ENCODE measurements around the gene PGA4. TPM values are rescaled to one million over a fixed set of nuclear protein-coding genes. Genes with fewer than 3 reads are reported as not detected.

Gene PGA4
- polyA plus RNA-seq, 2 donors, result 1.0 to 9.5 TPM

DNA sequence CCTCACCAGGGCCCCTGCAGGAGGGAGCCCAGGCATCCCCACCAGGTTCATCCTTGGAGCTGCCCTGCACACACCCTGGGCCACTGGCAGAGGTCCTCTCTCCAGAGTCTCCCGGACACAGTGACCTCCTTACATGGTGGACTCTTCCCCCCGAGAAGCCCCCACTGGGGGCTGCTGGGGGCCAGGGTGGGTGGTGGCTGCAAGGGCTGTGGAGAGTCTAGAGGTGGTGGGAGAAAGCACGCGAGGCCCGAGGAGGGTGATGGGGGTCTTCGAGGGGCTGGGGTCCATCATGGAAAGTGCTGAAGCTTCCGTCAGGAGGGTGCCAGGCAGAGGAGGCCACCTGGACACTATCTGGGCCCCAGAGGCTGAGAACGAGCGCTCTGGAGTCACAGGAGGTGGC, 36.4 kb downstream of the PGA4 start:
- Histone ChIP-seq H3K27ac (ENCODE audit: low read depth in 2 of 2, low read length in 1 of 2) (no peak overlapping the region), H3K36me3 (ENCODE audit: control insufficient read depth in 2 of 2, insufficient read depth in 2 of 2, low read length in 1 of 2) (no peaks in the 10 kb centered on the region), H3K27me3 (ENCODE audit: control insufficient read depth in 1 of 2, insufficient read depth in 2 of 2, low read length in 2 of 2) (no peaks in the 10 kb centered on the region), H3K4me3 (ENCODE audit: low read depth in 1 of 2, low read length in 2 of 2) (no peak overlapping the region), H3K4me1 (ENCODE audit: control insufficient read depth in 2 of 2, insufficient read depth in 2 of 2, low read length in 1 of 2) (no peaks in the 10 kb centered on the region), H3K9me3 (ENCODE audit: control insufficient read depth in 2 of 2, insufficient read depth in 1 of 2, low read depth in 1 of 2, low read length in 1 of 2) (no peaks in the 10 kb centered on the region)
- WGBS, 2 donors, result 85 to 88% methylated on average over 9 of the region's 9 CpGs

DNA sequence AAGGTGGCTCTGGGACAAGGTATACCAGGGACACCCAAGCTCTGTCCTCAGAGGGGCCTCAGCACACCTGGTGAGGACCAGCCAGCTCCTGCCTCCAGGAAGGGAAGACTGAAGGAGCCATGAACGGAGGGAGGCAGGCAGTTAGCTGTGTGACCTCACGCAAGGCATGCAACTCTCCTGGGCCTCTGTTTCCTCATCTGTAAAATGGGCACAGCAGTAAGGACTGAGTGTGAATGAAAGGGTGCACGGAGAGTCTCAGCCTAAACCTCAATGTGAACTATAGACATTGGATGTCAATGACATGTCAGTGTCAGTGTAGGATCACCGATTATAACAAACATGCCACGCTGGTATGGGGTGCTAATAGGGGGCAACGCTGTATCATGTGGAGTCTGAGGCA, 37.2 kb downstream of the PGA4 start:
- no peak overlapping the region for H3K4me3 ChIP-seq (ENCODE audit: low read depth in 1 of 2, low read length in 2 of 2)
- no peaks in the 10 kb centered on the region for H3K9me3 ChIP-seq (ENCODE audit: control insufficient read depth in 2 of 2, insufficient read depth in 1 of 2, low read depth in 1 of 2, low read length in 1 of 2)
- no peaks in the 10 kb centered on the region for H3K36me3 ChIP-seq (ENCODE audit: control insufficient read depth in 2 of 2, insufficient read depth in 2 of 2, low read length in 1 of 2)
- H3K27ac ChIP-seq (ENCODE audit: low read depth in 2 of 2, low read length in 1 of 2), result no peak overlapping the region
- H3K27me3 ChIP-seq (ENCODE audit: control insufficient read depth in 1 of 2, insufficient read depth in 2 of 2, low read length in 2 of 2), result no peaks in the 10 kb centered on the region
- H3K4me1 ChIP-seq (ENCODE audit: control insufficient read depth in 2 of 2, insufficient read depth in 2 of 2, low read length in 1 of 2), result no peaks in the 10 kb centered on the region
- WGBS, 2 donors, result 93 to 97% methylated on average over 6 of the region's 6 CpGs

DNA sequence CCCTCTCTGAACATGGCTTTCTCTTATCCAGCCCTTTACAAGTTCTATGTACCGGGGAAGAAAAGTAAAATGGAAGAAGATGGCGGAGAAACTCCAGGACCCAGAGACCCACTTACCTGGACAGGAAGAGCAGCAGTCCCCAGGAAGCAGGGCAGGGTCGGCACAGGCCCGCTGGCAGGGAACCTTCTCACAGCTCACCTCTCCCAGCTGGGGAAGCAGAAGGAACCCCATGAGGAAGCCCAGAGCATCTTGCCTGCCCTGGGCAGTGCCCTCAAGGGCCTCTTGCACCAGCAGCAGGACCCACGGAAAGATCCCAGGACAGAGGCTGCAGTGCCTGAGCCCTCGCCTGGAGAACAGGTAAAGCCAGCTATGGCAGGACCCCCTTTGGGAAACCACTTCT, 42.2 kb downstream of the PGA4 start:
- H3K4me1 ChIP-seq (ENCODE audit: control insufficient read depth in 2 of 2, insufficient read depth in 2 of 2, low read length in 1 of 2), result no peaks in the 10 kb centered on the region
- no peak overlapping the region for H3K4me3 ChIP-seq (ENCODE audit: low read depth in 1 of 2, low read length in 2 of 2)
- WGBS, 2 donors, result 92 to 93% methylated on average over 6 of the region's 6 CpGs
- no peaks in the 10 kb centered on the region for H3K27me3 ChIP-seq (ENCODE audit: control insufficient read depth in 1 of 2, insufficient read depth in 2 of 2, low read length in 2 of 2)
- H3K27ac ChIP-seq (ENCODE audit: low read depth in 2 of 2, low read length in 1 of 2), result no peak overlapping the region
- no peaks in the 10 kb centered on the region for H3K36me3 ChIP-seq (ENCODE audit: control insufficient read depth in 2 of 2, insufficient read depth in 2 of 2, low read length in 1 of 2)
- H3K9me3 ChIP-seq (ENCODE audit: control insufficient read depth in 2 of 2, insufficient read depth in 1 of 2, low read depth in 1 of 2, low read length in 1 of 2), result no peaks in the 10 kb centered on the region

DNA sequence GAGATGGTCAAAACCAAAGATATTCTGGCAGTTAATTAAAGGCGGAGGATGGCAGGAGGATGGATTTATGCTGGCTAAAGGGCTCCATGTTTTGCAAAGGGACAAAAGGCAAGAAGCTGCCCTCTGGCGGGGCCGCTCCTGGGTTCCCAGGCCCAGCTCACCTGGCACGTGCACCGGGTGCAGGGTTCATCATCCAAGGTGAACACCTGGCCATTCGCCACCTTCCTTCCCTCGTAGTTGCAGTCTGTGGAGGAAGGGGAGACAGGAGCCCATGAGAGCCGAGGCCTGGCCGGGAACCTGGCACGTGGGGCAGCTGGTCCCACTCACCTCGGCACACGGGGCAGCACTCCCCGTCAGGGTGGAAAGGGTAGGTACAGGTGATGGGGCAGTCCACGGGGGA, 42.6 kb downstream of the PGA4 start:
- 81 to 92% methylated on average over 14 of the region's 14 CpGs for WGBS, 2 donors
- no peaks in the 10 kb centered on the region for H3K27me3 ChIP-seq (ENCODE audit: control insufficient read depth in 1 of 2, insufficient read depth in 2 of 2, low read length in 2 of 2)
- H3K4me1 ChIP-seq (ENCODE audit: control insufficient read depth in 2 of 2, insufficient read depth in 2 of 2, low read length in 1 of 2), result no peaks in the 10 kb centered on the region
- H3K4me3 ChIP-seq (ENCODE audit: low read depth in 1 of 2, low read length in 2 of 2), result no peak overlapping the region
- no peaks in the 10 kb centered on the region for H3K9me3 ChIP-seq (ENCODE audit: control insufficient read depth in 2 of 2, insufficient read depth in 1 of 2, low read depth in 1 of 2, low read length in 1 of 2)
- no peak overlapping the region for H3K27ac ChIP-seq (ENCODE audit: low read depth in 2 of 2, low read length in 1 of 2)
- no peaks in the 10 kb centered on the region for H3K36me3 ChIP-seq (ENCODE audit: control insufficient read depth in 2 of 2, insufficient read depth in 2 of 2, low read length in 1 of 2)

DNA sequence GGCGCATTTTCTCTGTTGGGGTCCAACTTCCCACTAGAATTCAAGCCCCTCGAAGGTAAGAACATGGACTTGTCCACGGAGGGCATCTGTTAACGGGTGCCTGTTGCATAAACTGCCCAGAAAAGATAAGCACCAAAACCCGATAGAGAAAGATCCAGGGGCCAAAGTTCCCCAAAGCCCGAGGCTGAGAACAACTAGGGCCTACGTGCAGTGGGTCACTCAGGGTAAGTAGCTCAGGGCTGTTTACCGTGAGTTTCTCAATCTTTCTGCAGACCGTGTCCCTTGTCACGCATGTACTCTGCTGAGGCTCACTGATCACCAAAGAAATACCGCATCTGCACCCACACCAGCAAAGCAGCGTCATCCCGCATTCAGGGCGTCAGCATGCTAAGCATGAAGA, 43.2 kb downstream of the PGA4 start:
- 77 to 95% methylated on average over 14 of the region's 14 CpGs for WGBS, 2 donors
- no peaks in the 10 kb centered on the region for H3K9me3 ChIP-seq (ENCODE audit: control insufficient read depth in 2 of 2, insufficient read depth in 1 of 2, low read depth in 1 of 2, low read length in 1 of 2)

DNA sequence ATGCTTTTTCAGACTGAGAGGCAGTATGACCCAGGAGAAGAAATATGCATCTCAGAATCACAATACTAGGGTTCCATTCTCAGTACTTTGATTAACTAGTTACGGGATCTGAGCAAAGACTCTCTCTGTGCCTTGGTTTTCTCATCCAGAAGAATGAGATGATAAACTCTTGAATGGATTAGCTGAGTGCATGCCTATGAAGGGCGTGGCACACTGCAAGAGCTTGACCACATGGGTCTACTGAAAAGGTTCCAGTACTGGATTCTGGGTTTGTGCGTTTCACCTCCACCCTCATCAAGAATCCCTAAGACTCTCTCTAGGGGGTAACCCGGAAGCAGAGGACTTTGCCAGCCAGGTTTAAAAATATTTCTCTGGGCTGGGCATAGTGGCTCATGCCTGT, 44.5 kb downstream of the PGA4 start:
- WGBS, 2 donors, result 75% methylated on average over 4 of the region's 4 CpGs
- no peaks in the 10 kb centered on the region for H3K9me3 ChIP-seq (ENCODE audit: control insufficient read depth in 2 of 2, insufficient read depth in 1 of 2, low read depth in 1 of 2, low read length in 1 of 2)
- no peaks in the 10 kb centered on the region for H3K4me1 ChIP-seq (ENCODE audit: control insufficient read depth in 2 of 2, insufficient read depth in 2 of 2, low read length in 1 of 2)
- no peak overlapping the region for H3K27ac ChIP-seq (ENCODE audit: low read depth in 2 of 2, low read length in 1 of 2)
- H3K27me3 ChIP-seq (ENCODE audit: control insufficient read depth in 1 of 2, insufficient read depth in 2 of 2, low read length in 2 of 2), result no peaks in the 10 kb centered on the region
- no peak overlapping the region for H3K4me3 ChIP-seq (ENCODE audit: low read depth in 1 of 2, low read length in 2 of 2)
- no peaks in the 10 kb centered on the region for H3K36me3 ChIP-seq (ENCODE audit: control insufficient read depth in 2 of 2, insufficient read depth in 2 of 2, low read length in 1 of 2)

More for the DNA sequence above, 43.2 kb downstream of the PGA4 start:
- Histone ChIP-seq H3K36me3 (ENCODE audit: control insufficient read depth in 2 of 2, insufficient read depth in 2 of 2, low read length in 1 of 2) (no peaks in the 10 kb centered on the region), H3K27ac (ENCODE audit: low read depth in 2 of 2, low read length in 1 of 2) (no peak overlapping the region), H3K4me1 (ENCODE audit: control insufficient read depth in 2 of 2, insufficient read depth in 2 of 2, low read length in 1 of 2) (no peaks in the 10 kb centered on the region), H3K4me3 (ENCODE audit: low read depth in 1 of 2, low read length in 2 of 2) (no peak overlapping the region), H3K27me3 (ENCODE audit: control insufficient read depth in 1 of 2, insufficient read depth in 2 of 2, low read length in 2 of 2) (no peaks in the 10 kb centered on the region)

DNA sequence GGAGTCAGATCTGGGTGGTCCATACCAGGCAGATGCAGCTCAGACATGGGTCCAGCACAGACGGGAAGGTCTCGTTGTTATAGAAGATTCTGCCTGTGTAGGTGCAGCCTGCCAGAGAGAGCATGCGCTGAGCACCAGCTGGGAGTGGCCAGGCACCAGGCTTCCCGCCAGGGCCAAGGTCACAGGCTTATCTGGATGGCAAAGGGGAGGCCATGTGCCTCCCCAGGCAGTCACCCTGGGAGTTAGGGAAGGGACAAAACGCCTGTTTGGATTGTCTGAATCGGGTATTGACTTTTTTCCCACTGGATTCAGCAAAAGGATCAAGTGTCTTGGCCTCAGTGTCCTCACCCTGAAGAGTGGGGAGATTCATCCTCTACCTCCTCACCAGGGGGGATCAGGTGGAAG, 45.3 kb downstream of the PGA4 start:
- 62 to 63% methylated on average over 6 of the region's 6 CpGs for WGBS, 2 donors

DNA sequence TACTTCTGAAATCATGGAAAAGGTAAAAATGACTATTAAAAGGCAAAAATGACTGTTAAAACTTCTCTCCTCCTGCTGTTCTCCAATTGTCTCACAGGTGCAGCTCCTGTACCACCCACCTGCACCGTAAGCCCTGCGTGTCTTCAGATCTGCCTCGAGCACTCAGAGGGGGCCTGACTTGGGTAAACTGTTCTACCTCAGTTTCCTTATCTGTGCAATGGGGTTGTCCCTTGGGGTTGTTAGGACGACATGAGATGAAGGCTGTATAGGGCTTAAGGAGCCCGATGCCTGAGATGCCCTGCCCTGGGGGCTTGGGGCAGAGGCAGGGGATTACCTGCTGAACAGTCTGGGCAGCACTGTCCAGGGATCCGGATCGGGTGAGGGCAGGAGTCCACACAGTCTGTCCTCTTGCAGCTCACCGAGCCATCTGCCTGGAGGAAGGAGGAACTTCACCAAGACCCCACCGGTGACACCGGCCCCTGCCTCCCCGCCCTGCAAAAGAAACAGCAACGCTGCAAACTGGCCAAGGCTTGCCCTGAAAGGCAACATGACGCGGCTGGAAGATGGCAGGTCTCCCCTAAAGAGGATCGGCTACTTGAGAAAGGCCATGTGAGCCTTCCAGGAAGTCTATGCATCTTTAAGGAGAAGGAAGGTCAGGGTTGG, 46.6 kb downstream of the PGA4 start:
- no peaks in the 10 kb centered on the region for H3K27me3 ChIP-seq (ENCODE audit: control insufficient read depth in 1 of 2, insufficient read depth in 2 of 2, low read length in 2 of 2)
- no peak overlapping the region for H3K27ac ChIP-seq (ENCODE audit: low read depth in 2 of 2, low read length in 1 of 2)
- H3K4me1 ChIP-seq (ENCODE audit: control insufficient read depth in 2 of 2, insufficient read depth in 2 of 2, low read length in 1 of 2), result peaks cover 5 to 8% of the 10 kb centered on the region in 2 donors
- H3K4me3 ChIP-seq (ENCODE audit: low read depth in 1 of 2, low read length in 2 of 2), result no peak overlapping the region
- WGBS, 2 donors, result 91% methylated on average over 15 of the region's 15 CpGs
- H3K36me3 ChIP-seq (ENCODE audit: control insufficient read depth in 2 of 2, insufficient read depth in 2 of 2, low read length in 1 of 2), result no peaks in the 10 kb centered on the region
- no peaks in the 10 kb centered on the region for H3K9me3 ChIP-seq (ENCODE audit: control insufficient read depth in 2 of 2, insufficient read depth in 1 of 2, low read depth in 1 of 2, low read length in 1 of 2)

More for the DNA sequence above, 45.3 kb downstream of the PGA4 start:
- Histone ChIP-seq H3K27ac (ENCODE audit: low read depth in 2 of 2, low read length in 1 of 2) (no peak overlapping the region), H3K4me3 (ENCODE audit: low read depth in 1 of 2, low read length in 2 of 2) (no peak overlapping the region), H3K36me3 (ENCODE audit: control insufficient read depth in 2 of 2, insufficient read depth in 2 of 2, low read length in 1 of 2) (no peaks in the 10 kb centered on the region), H3K4me1 (ENCODE audit: control insufficient read depth in 2 of 2, insufficient read depth in 2 of 2, low read length in 1 of 2) (no peaks in the 10 kb centered on the region), H3K27me3 (ENCODE audit: control insufficient read depth in 1 of 2, insufficient read depth in 2 of 2, low read length in 2 of 2) (no peaks in the 10 kb centered on the region), H3K9me3 (ENCODE audit: control insufficient read depth in 2 of 2, insufficient read depth in 1 of 2, low read depth in 1 of 2, low read length in 1 of 2) (no peaks in the 10 kb centered on the region)

DNA sequence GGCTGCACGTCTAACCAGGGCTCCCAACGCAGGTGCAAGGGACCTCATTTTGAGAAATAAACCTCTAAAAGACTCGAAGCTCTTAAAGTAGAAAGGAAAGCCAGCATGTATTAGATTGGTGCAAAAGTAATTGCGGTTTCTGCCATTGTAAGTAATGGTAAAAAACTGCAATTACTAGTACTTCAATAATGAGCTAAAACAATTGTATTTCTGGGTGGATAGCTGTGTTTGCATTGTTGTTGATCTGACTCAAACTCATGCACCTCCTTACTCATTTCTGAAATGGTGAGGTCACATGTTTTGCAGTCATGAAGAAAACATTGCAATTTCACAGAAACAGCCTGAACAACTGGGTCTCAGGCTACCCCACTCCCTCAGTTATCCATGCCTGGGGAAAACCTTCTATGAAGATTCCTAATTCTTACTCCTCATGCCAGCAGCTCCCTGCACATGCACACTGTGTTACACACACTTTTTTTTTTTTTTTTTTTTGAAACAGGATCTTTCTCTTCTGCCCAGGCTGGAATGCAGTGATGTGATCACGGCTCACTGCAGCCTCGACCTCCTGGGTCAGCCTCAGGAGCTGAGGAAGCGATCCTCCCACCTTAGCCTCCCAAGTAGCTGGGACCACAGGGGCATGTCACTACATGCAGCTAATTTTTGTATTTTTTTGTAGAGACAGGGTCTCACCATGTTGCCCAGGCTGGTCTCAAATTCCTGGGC, 48.4 kb downstream of the PGA4 start:
- H3K27ac ChIP-seq (ENCODE audit: low read depth in 2 of 2, low read length in 1 of 2), result no peak overlapping the region
- H3K4me1 ChIP-seq (ENCODE audit: control insufficient read depth in 2 of 2, insufficient read depth in 2 of 2, low read length in 1 of 2), result peaks cover 5 to 15% of the 10 kb centered on the region in 2 donors
- H3K9me3 ChIP-seq (ENCODE audit: control insufficient read depth in 2 of 2, insufficient read depth in 1 of 2, low read depth in 1 of 2, low read length in 1 of 2), result no peaks in the 10 kb centered on the region
- WGBS, 2 donors, result 84 to 88% methylated on average over 7 of the region's 7 CpGs
- H3K27me3 ChIP-seq (ENCODE audit: control insufficient read depth in 1 of 2, insufficient read depth in 2 of 2, low read length in 2 of 2), result no peaks in the 10 kb centered on the region
- no peaks in the 10 kb centered on the region for H3K36me3 ChIP-seq (ENCODE audit: control insufficient read depth in 2 of 2, insufficient read depth in 2 of 2, low read length in 1 of 2)
- H3K4me3 ChIP-seq (ENCODE audit: low read depth in 1 of 2, low read length in 2 of 2), result no peak overlapping the region

DNA sequence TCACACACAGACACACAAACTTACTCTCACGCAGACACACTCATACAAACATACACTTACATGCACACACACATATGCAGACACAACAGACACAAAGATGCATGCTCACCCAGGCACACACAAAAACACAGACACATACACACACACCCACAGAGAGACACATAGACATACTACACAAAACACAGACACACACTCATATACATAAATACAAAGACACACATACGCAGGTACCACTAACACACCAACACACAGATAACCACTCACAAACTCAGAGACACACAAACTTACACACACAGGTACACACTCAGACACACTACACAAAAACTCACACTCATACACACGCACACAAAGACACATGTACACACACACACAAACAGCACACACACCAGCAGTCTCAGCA, 50.6 kb downstream of the PGA4 start:
- no peaks in the 10 kb centered on the region for H3K36me3 ChIP-seq (ENCODE audit: control insufficient read depth in 2 of 2, insufficient read depth in 2 of 2, low read length in 1 of 2)
- H3K4me3 ChIP-seq (ENCODE audit: low read depth in 1 of 2, low read length in 2 of 2), result no peak overlapping the region
- H3K9me3 ChIP-seq (ENCODE audit: control insufficient read depth in 2 of 2, insufficient read depth in 1 of 2, low read depth in 1 of 2, low read length in 1 of 2), result no peaks in the 10 kb centered on the region
- no peaks in the 10 kb centered on the region for H3K27me3 ChIP-seq (ENCODE audit: control insufficient read depth in 1 of 2, insufficient read depth in 2 of 2, low read length in 2 of 2)
- H3K4me1 ChIP-seq (ENCODE audit: control insufficient read depth in 2 of 2, insufficient read depth in 2 of 2, low read length in 1 of 2), result peaks cover 5 to 15% of the 10 kb centered on the region in 2 donors
- H3K27ac ChIP-seq (ENCODE audit: low read depth in 2 of 2, low read length in 1 of 2), result no peak overlapping the region
- WGBS, 2 donors, result 85 to 89% methylated on average over 3 of the region's 3 CpGs
